HEK293 (cell line): ENCODE measurements around the gene SRD5A1.

ENCODE experiments used
- CTCF ChIA-PET: fragments of 350-600 bp; formaldehyde crosslinking; extraction: SDS; loops from one replicate; lab custom pipeline; 2021; ENCODE audit warnings: antibody characterized with exemption; lab: Yijun Ruan, JAX
- POLR2A ChIA-PET: fragments of 300-600 bp; formaldehyde crosslinking; extraction: SDS; loops from one replicate; lab custom pipeline; 2020; ENCODE audit warnings: antibody characterized with exemption, inconsistent platforms; lab: Yijun Ruan, JAX
- H3K27ac ChIP-seq: fragments of 200-500 bp; sonication (Bioruptor generic); 2 replicates; pipeline ENCODE4 v1.5.1; 2014; ENCODE audit warnings: low read depth, low read length, control low read depth, inconsistent platforms; ENCODE audit errors: extremely low read depth
- H3K36me3 ChIP-seq, 2 experiments: fragments of 200-500 bp in 1 of 2; sonication (Bioruptor generic) in 1 of 2; 1 replicate in 1 of 2; 2 replicates in 1 of 2; pipeline ENCODE4 v1.5.1; 2014 to 2017; ENCODE audit warnings: inconsistent platforms in 2 of 2, low read length in 2 of 2; ENCODE audit not compliant: control insufficient read depth in 2 of 2, insufficient read depth in 1 of 2
- H3K4me1 ChIP-seq: fragments of 200-500 bp; sonication (Bioruptor generic); 2 replicates; pipeline ENCODE4 v1.5.1; 2014; ENCODE audit warnings: mild to moderate bottlenecking, low read length, inconsistent platforms; ENCODE audit not compliant: control insufficient read depth, insufficient read depth
- H3K4me3 ChIP-seq: 2 replicates; pipeline ENCODE4 v1.5.1; 2011; ENCODE audit warnings: low read depth, mild to moderate bottlenecking, control low read depth, low read length, moderate library complexity
- H3K9me3 ChIP-seq: fragments of 200-500 bp; sonication (Bioruptor generic); 2 replicates; pipeline ENCODE4 v1.5.1; 2014; ENCODE audit warnings: low read depth, low read length, inconsistent platforms; ENCODE audit not compliant: control insufficient read depth, insufficient read depth
- EGR2 ChIP-seq: fragments of 450-650 bp; formaldehyde crosslinking; IDR thresholded peaks from 2 replicates; pipeline ENCODE4 v1.5.1; 2016; ENCODE audit warnings: low read depth, missing biosample characterization, missing genetic modification characterization
- HOXA7 ChIP-seq: sonication (generic); formaldehyde crosslinking; IDR thresholded peaks from 2 replicates; pipeline ENCODE4 v1.8.1; 2022; ENCODE audit warnings: missing genetic modification reagents, borderline replicate concordance
- HOXC10 ChIP-seq: sonication (generic); formaldehyde crosslinking; IDR thresholded peaks from 2 replicates; pipeline ENCODE4 v1.8.1; 2023; ENCODE audit warnings: mild to moderate bottlenecking, missing genetic modification reagents
- KLF8 ChIP-seq: fragments of 450-650 bp; formaldehyde crosslinking; IDR thresholded peaks from 2 replicates; pipeline ENCODE4 v1.5.1; 2016; ENCODE audit warnings: missing biosample characterization, missing genetic modification characterization
- MEIS1 ChIP-seq: sonication (generic); formaldehyde crosslinking; IDR thresholded peaks from 2 replicates; pipeline ENCODE4 v1.8.1; 2022; ENCODE audit warnings: missing genetic modification reagents, mild to moderate bottlenecking, borderline replicate concordance
- OVOL3 ChIP-seq: fragments of 450-650 bp; formaldehyde crosslinking; IDR thresholded peaks from 2 replicates; pipeline ENCODE4 v1.5.1; 2016; ENCODE audit warnings: missing biosample characterization, missing genetic modification characterization
- REPIN1 ChIP-seq: fragments of 450-650 bp; formaldehyde crosslinking; IDR thresholded peaks from 2 replicates; pipeline ENCODE4 v1.5.1; 2017; ENCODE audit warnings: missing biosample characterization, missing genetic modification characterization, low read depth
- TCF7L2 ChIP-seq: IDR thresholded peaks from 2 replicates; pipeline ENCODE4 v1.6.1; 2011; ENCODE audit warnings: low read depth, mild to moderate bottlenecking, inconsistent platforms, low read length, moderate library complexity, borderline replicate concordance
- TRIM28 ChIP-seq: IDR thresholded peaks from 2 replicates; pipeline ENCODE4 v1.6.1; 2011; ENCODE audit warnings: low read length, control low read depth, borderline replicate concordance
- TSHZ1 ChIP-seq: fragments of 450-650 bp; formaldehyde crosslinking; IDR thresholded peaks from 2 replicates; pipeline ENCODE4 v1.5.1; 2016; ENCODE audit warnings: missing biosample characterization, missing genetic modification characterization, borderline replicate concordance
- WT1 ChIP-seq: fragments of 450-650 bp; formaldehyde crosslinking; IDR thresholded peaks from 2 replicates; pipeline ENCODE4 v1.5.1; 2016; ENCODE audit warnings: missing biosample characterization, missing genetic modification characterization
- ZNF140 ChIP-seq: fragments of 450-650 bp; formaldehyde crosslinking; IDR thresholded peaks from 2 replicates; pipeline ENCODE4 v1.5.1; 2016; ENCODE audit warnings: missing biosample characterization, missing genetic modification characterization
- ZNF146 ChIP-seq: fragments of 450-650 bp; formaldehyde crosslinking; IDR thresholded peaks from 2 replicates; pipeline ENCODE4 v1.5.1; 2016; ENCODE audit warnings: missing biosample characterization, missing genetic modification characterization
- ZNF157 ChIP-seq: fragments of 450-650 bp; formaldehyde crosslinking; IDR thresholded peaks from 2 replicates; pipeline ENCODE4 v1.5.1; 2016; ENCODE audit warnings: missing biosample characterization, missing genetic modification characterization
- ZNF169 ChIP-seq: fragments of 450-650 bp; formaldehyde crosslinking; IDR thresholded peaks from 2 replicates; pipeline ENCODE4 v1.5.1; 2016; ENCODE audit warnings: missing biosample characterization, missing genetic modification characterization
- ZNF175 ChIP-seq: fragments of 450-650 bp; formaldehyde crosslinking; IDR thresholded peaks from 2 replicates; pipeline ENCODE4 v1.5.1; 2016; ENCODE audit warnings: missing biosample characterization, missing genetic modification characterization
- ZNF24 ChIP-seq: fragments of 450-650 bp; formaldehyde crosslinking; IDR thresholded peaks from 2 replicates; pipeline ENCODE4 v1.5.1; 2016; ENCODE audit warnings: missing biosample characterization, missing genetic modification characterization
- ZNF274 ChIP-seq, 2 experiments: fragments of 200-500 bp in 1 of 2; fragments of 450-650 bp in 1 of 2; sonication (Bioruptor generic) in 1 of 2; formaldehyde crosslinking in 1 of 2; IDR thresholded peaks; 2 replicates each; pipeline versions ENCODE4 v1.5.1 to v1.6.1; 2014 to 2016; ENCODE audit warnings: borderline replicate concordance in 1 of 2, inconsistent platforms in 1 of 2, low read length in 1 of 2, missing biosample characterization in 1 of 2, missing genetic modification characterization in 1 of 2
- ZNF335 ChIP-seq: fragments of 450-650 bp; formaldehyde crosslinking; conservative IDR thresholded peaks from 2 replicates; pipeline ENCODE4 v1.5.1; 2016; ENCODE audit warnings: missing biosample characterization, missing genetic modification characterization
- ZNF473 ChIP-seq: fragments of 450-650 bp; formaldehyde crosslinking; IDR thresholded peaks from 2 replicates; pipeline ENCODE4 v1.5.1; 2017; ENCODE audit warnings: missing biosample characterization, missing genetic modification characterization
- ZNF48 ChIP-seq: fragments of 450-650 bp; formaldehyde crosslinking; IDR thresholded peaks from 2 replicates; pipeline ENCODE4 v1.5.1; 2016; ENCODE audit warnings: missing biosample characterization, missing genetic modification characterization
- ZNF514 ChIP-seq: fragments of 450-650 bp; formaldehyde crosslinking; IDR thresholded peaks from 2 replicates; pipeline ENCODE4 v1.5.1; 2016; ENCODE audit warnings: missing biosample characterization, missing genetic modification characterization
- ZNF529 ChIP-seq: fragments of 450-650 bp; formaldehyde crosslinking; IDR thresholded peaks from 2 replicates; pipeline ENCODE4 v1.5.1; 2017; ENCODE audit warnings: missing genetic modification characterization, missing biosample characterization; ENCODE audit not compliant: insufficient replicate concordance
- ZNF530 ChIP-seq: fragments of 450-650 bp; formaldehyde crosslinking; IDR thresholded peaks from 2 replicates; pipeline ENCODE4 v1.5.1; 2016; ENCODE audit warnings: low read depth, missing biosample characterization, missing genetic modification characterization
- ZNF561 ChIP-seq: fragments of 450-650 bp; IDR thresholded peaks from 2 replicates; pipeline ENCODE4 v1.5.1; 2018; ENCODE audit warnings: missing biosample characterization, missing genetic modification characterization, borderline replicate concordance
- ZNF610 ChIP-seq: fragments of 450-650 bp; formaldehyde crosslinking; IDR thresholded peaks from 2 replicates; pipeline ENCODE4 v1.5.1; 2016; ENCODE audit warnings: missing biosample characterization, missing genetic modification characterization, borderline replicate concordance
- ZNF621 ChIP-seq: fragments of 450-650 bp; formaldehyde crosslinking; IDR thresholded peaks from 2 replicates; pipeline ENCODE4 v1.5.1; 2017; ENCODE audit warnings: missing biosample characterization, missing genetic modification characterization
- ZNF624 ChIP-seq: fragments of 450-650 bp; formaldehyde crosslinking; IDR thresholded peaks from 2 replicates; pipeline ENCODE4 v1.5.1; 2017; ENCODE audit warnings: missing biosample characterization, missing genetic modification characterization
- ZNF670 ChIP-seq: fragments of 450-650 bp; formaldehyde crosslinking; IDR thresholded peaks from 2 replicates; pipeline ENCODE4 v1.5.1; 2016; ENCODE audit warnings: missing biosample characterization, missing genetic modification characterization, low read depth
- ZSCAN16 ChIP-seq: fragments of 450-650 bp; formaldehyde crosslinking; IDR thresholded peaks from 2 replicates; pipeline ENCODE4 v1.5.1; 2016; ENCODE audit warnings: missing biosample characterization, missing genetic modification characterization
- ZSCAN30 ChIP-seq: fragments of 450-650 bp; IDR thresholded peaks from 2 replicates; pipeline ENCODE4 v1.5.1; 2018; ENCODE audit warnings: missing biosample characterization, mild to moderate bottlenecking, missing genetic modification characterization, moderate library complexity
- TF ChIP-seq, protein P1 (sequence below): fragments of 450-650 bp; formaldehyde crosslinking; IDR thresholded peaks from 2 replicates; pipeline ENCODE4 v1.5.1; 2016; ENCODE audit warnings: missing biosample characterization, missing genetic modification characterization
- TF ChIP-seq, protein P2 (sequence below): fragments of 450-650 bp; formaldehyde crosslinking; IDR thresholded peaks from 2 replicates; pipeline ENCODE4 v1.5.1; 2016; ENCODE audit warnings: missing biosample characterization, missing genetic modification characterization

Gene SRD5A1

DNA sequence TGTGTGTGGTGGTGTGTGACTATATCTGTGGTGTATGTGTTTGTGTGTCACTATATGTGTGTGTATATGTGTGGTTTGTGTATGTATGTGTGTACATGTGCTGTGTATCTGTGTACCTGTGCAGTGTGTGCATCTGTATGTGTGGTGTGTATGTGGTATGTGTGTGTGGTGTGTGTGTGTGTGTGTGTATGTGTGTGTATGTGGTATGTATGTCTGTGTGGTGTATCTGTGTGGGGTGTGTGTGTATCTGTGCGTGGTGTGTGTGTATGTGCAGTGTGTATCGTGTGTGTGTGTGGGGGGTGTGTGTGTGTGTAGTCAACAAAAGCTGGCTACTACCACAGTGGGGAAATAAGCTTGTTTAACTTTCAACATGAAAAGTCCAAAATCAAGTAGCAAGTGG lies 48.4 kb downstream of the SRD5A1 start:
- Histone ChIP-seq H3K4me3 (no peak overlapping the region), H3K4me1 (no peaks in the 10 kb centered on the region), H3K9me3 (no peaks in the 10 kb centered on the region), H3K36me3 (no peaks in the 10 kb centered on the region), H3K27ac (no peak overlapping the region)
- CTCF ChIA-PET: interaction anchor here (0.9 kb wide), 1 partner anchor 19 kb away, joined by 3 read pairs; no protein-coding TSS in a partner anchor
- POLR2A ChIA-PET: interaction anchor here (0.6 kb wide), 1 partner anchor 1484 kb away, joined by 3 read pairs; no protein-coding TSS in a partner anchor
- TF ChIP-seq ZNF157 (0 out of 2 replicates have a peak, but pooled peaks have one; percentile 54), HOXA7 (CRISPR knock-in tag) (no peak), ZNF529 (no peak), ZNF561 (no peak), ZNF274 (IDR thresholded peaks at IDR 0.05; ENCODE audit: low read length) (no peak), ZNF274 (tag by site-specific recombination; IDR thresholded peaks at IDR 0.05; ENCODE audit: borderline replicate concordance) (peak; percentile 75), OVOL3 (no peak), REPIN1 (tag by site-specific recombination) (no peak), ZNF24 (no peak), ZNF146 (peak; percentile 14; the same call in 1 of the 2 replicates), ZNF624 (no peak), TRIM28 (no peak), ZNF175 (tag by site-specific recombination) (peak; percentile 74; the same call in 1 of the 2 replicates), ZNF169 (tag by site-specific recombination) (no peak), HOXC10 (CRISPR knock-in tag) (no peak), TSHZ1 (tag by site-specific recombination) (no peak), MEIS1 (CRISPR knock-in tag) (no peak), ZNF48 (tag by site-specific recombination) (no peak), ZNF335 (no peak), ZNF473 (tag by site-specific recombination) (0 out of 2 replicates have a peak, but pooled peaks have one; percentile 68), ZNF140 (no peak), KLF8 (0 out of 2 replicates have a peak, but pooled peaks have one; percentile 23), ZNF514 (tag by site-specific recombination) (no peak), ZNF670 (tag by site-specific recombination) (no peak; the same call in 1 of the 2 replicates), WT1 (tag by site-specific recombination) (no peak), ZNF530 (tag by site-specific recombination) (no peak), ZNF621 (tag by site-specific recombination) (no peak), ZSCAN30 (tag by site-specific recombination) (no peak), ZSCAN16 (no peak), EGR2 (tag by site-specific recombination) (no peak), TCF7L2 (no peak), ZNF610 (no peak)
- TF ChIP-seq, protein P1, sequence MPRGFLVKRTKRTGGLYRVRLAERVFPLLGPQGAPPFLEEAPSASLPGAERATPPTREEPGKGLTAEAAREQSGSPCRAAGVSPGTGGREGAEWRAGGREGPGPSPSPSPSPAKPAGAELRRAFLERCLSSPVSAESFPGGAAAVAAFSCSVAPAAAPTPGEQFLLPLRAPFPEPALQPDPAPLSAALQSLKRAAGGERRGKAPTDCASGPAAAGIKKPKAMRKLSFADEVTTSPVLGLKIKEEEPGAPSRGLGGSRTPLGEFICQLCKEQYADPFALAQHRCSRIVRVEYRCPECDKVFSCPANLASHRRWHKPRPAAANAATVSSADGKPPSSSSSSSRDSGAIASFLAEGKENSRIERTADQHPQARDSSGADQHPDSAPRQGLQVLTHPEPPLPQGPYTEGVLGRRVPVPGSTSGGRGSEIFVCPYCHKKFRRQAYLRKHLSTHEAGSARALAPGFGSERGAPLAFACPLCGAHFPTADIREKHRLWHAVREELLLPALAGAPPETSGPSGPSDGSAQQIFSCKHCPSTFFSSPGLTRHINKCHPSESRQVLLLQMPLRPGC (tag by site-specific recombination): no peak
- TF ChIP-seq, protein P2, sequence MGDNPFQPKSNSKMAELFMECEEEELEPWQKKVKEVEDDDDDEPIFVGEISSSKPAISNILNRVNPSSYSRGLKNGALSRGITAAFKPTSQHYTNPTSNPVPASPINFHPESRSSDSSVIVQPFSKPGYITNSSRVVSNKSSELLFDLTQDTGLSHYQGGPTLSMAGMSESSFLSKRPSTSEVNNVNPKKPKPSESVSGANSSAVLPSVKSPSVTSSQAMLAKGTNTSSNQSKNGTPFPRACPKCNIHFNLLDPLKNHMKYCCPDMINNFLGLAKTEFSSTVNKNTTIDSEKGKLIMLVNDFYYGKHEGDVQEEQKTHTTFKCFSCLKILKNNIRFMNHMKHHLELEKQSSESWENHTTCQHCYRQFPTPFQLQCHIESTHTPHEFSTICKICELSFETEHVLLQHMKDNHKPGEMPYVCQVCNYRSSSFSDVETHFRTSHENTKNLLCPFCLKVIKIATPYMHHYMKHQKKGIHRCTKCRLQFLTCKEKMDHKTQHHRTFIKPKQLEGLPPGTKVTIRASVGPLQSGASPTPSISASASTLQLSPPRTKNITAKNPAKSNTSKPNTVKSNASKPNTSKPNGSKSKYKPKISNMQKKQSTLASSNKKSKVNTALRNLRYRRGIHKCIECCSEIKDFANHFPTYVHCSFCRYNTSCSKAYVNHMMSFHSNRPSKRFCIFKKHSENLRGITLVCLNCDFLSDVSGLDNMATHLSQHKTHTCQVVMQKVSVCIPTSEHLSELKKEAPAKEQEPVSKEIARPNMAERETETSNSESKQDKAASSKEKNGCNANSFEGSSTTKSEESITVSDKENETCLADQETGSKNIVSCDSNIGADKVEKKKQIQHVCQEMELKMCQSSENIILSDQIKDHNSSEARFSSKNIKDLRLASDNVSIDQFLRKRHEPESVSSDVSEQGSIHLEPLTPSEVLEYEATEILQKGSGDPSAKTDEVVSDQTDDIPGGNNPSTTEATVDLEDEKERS (tag by site-specific recombination): no peak
